Activated CD8-positive, alpha-beta memory T cell treated with anti-CD3 and anti-CD28 coated beads, Interleukin-2, amount 50 U/mL, for 4 hours (primary cell): ENCODE measurements around the gene DGKE.

Experiments
- DNase-seq: peaks from one replicate; pipeline ENCODE4 v3.0.0-alpha.2; 2020

Gene DGKE

GRCh38 chr17:56918916-56919315 lies 85.0 kb downstream of the DGKE start:
- no peak for DNase-seq
